Sigmoid colon (tissue), 7 donors: ENCODE results near the gene RNASEH2B. TPM values are rescaled to one million over a fixed set of nuclear protein-coding genes. Genes with fewer than 3 reads are reported as not detected.
A peak's percentile ranks its signal among the peaks of the same experiment; 100 is the strongest.

Source experiments
- DNase-seq: peaks from one replicate; pipeline ENCODE4 v3.0.0-alpha.2; 2019
- H3K27ac ChIP-seq, 4 donors: fragments of 200-600 bp; sonication (generic); one replicate each; pipeline ENCODE4 v1.5.1; 2016 to 2019; ENCODE audit warnings: mild to moderate bottlenecking in 1 of 4
- H3K27me3 ChIP-seq, 3 donors: fragments of 200-600 bp; sonication (generic); one replicate each; pipeline ENCODE4 v1.5.1; 2019; ENCODE audit warnings: mild to moderate bottlenecking in 1 of 3
- H3K36me3 ChIP-seq, 4 donors: fragments of 200-600 bp; sonication (generic); one replicate each; pipeline ENCODE4 v1.5.1; 2016 to 2019
- H3K4me1 ChIP-seq, 4 donors: fragments of 200-600 bp; sonication (generic); one replicate each; pipeline ENCODE4 v1.5.1; 2017 to 2019
- H3K4me3 ChIP-seq, 4 donors: fragments of 200-600 bp; sonication (generic); one replicate each; pipeline ENCODE4 v1.5.1; 2017 to 2019; ENCODE audit warnings: mild to moderate bottlenecking in 2 of 4, moderate library complexity in 1 of 4
- H3K9me3 ChIP-seq, 4 donors: fragments of 200-600 bp in 3 of 4; sonication (generic) in 3 of 4; one replicate each; pipeline versions ENCODE4 v1.5.1 to v1.6.1; 2013 to 2019
- CTCF ChIP-seq, 4 experiments: fragments of 450-650 bp in 3 of 4; fragments of 200-600 bp in 1 of 4; IDR thresholded peaks; one replicate each; pipeline ENCODE4 v1.5.1; 2016 to 2019; ENCODE audit warnings: antibody characterized with exemption in 4 of 4, mild to moderate bottlenecking in 3 of 4, moderate library complexity in 2 of 4
- EP300 ChIP-seq, 4 donors: sonication (generic); formaldehyde crosslinking; IDR thresholded peaks; one replicate each; pipeline ENCODE4 v1.6.1; 2017; ENCODE audit warnings: antibody characterized with exemption in 4 of 4
- POLR2A ChIP-seq, 2 donors: fragments of 450-650 bp; IDR thresholded peaks; one replicate each; pipeline ENCODE4 v1.6.1; 2016; ENCODE audit warnings: antibody characterized with exemption in 2 of 2, mild to moderate bottlenecking in 2 of 2, moderate library complexity in 2 of 2
- POLR2AphosphoS5 ChIP-seq, 4 donors: sonication (generic); formaldehyde crosslinking; IDR thresholded peaks; one replicate each; pipeline ENCODE4 v1.6.1; 2017; ENCODE audit warnings: antibody characterized with exemption in 4 of 4
- WGBS, 2 donors: extraction: QIAGEN DNeasy Blood & Tissue Kit; methylation state at CpG; one replicate each; pipeline ENCODE4 v1.1.7; 2013; 5-methylcytosine and 5-hydroxymethylcytosine counted together
- intact Hi-C: fragments of 100-400 bp; cut with DNase I; formaldehyde crosslinking; loops from one replicate; pipeline ENCODE4 v1.15.1; 2023
- polyA plus RNA-seq, 3 donors: library from polyadenylated mRNA; stranded (reverse); fragments of 200-250 nt; gene quantifications; one replicate each; pipeline ENCODE4 v1.2.3, GENCODE V29; 2013
- total RNA-seq, 4 donors: library from RNA; depleted of rRNA; stranded (reverse); fragments of >200 nt; gene quantifications; one replicate each; pipeline ENCODE4 v1.1.0, GENCODE V29; 2016
- donor health status: healthy with polysubstance abuse.
- donor health status: Bipolar disorder and iron deficiency.
- donor health status: healthy.

RNASEH2B gene
- total RNA-seq (100 to 1,000 TPM in 2 of 4 donors, 10 to 100 TPM in 2; 33.9 to 108 (median 85.5) TPM), polyA plus RNA-seq (10 to 100 TPM; 32.6 to 41.1 (median 34.8) TPM)

GRCh38 chr13:50909605-50910484 lies at the start of gene RNASEH2B:
TSS of gene RNASEH2B (plus strand) at chr13:50909791. CDS start at chr13:50910077, 286 bp downstream.
- intact Hi-C loops = loop anchor here (2.0 to 5.0 kb wide), 5 partner anchors 383 to 933 kb away; partner anchors contain the start of gene TRIM13
- H3K9me3 ChIP-seq = no peaks in the 10 kb centered on the region
- peak within 1 kb of the TSS; percentile 57 to 89 (median 70) for H3K4me3 ChIP-seq
- WGBS, 2 donors = 0% methylated on average over 107 of the region's 107 CpGs
- no peaks in the 10 kb centered on the region for H3K27me3 ChIP-seq
- TF ChIP-seq POLR2A (IDR thresholded peaks at IDR 0.05) (peak; percentile 19 to 50), POLR2AphosphoS5 (IDR thresholded peaks at IDR 0.05) (peak; percentile 36 to 75 (median 60)), EP300 (IDR thresholded peaks at IDR 0.05) (no peak)
- H3K36me3 ChIP-seq = no peaks in the 10 kb centered on the region
- H3K4me1 ChIP-seq = peaks cover 0 to 31% (median 28%) of the 10 kb centered on the region in 4 donors
- peak; percentile 83 for DNase-seq
- peak within 1 kb of the TSS; percentile 80 to 91 (median 87) for H3K27ac ChIP-seq

DNA sequence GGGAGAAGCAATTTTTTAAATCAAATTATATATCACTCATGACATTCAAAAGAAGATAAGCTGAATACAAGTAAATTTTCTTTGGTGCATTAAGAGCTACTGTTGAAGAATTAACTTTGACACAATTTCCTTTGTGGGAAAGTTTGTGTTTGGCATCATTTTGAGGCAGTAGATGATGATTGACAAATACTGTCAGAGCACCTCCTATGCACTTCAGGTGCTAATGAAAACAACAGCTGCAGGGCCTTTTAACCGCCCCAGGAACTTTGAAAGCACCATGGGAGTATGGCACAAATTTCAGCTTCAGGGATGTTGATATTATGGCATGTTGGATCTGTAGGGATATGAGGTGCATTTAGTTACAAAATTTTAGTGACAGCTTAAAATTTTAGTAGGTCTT lies 45.1 kb upstream of the RNASEH2B start:
- no peak overlapping the region for H3K27ac ChIP-seq
- 84 to 93% methylated on average over 1 of the region's 1 CpG for WGBS, 2 donors
- H3K27me3 ChIP-seq = no peaks in the 10 kb centered on the region
- no peak for DNase-seq
- no peak for TF ChIP-seq EP300 (IDR thresholded peaks at IDR 0.05)
- TF ChIP-seq POLR2A (IDR thresholded peaks at IDR 0.05) = no peak
- TF ChIP-seq POLR2AphosphoS5 (IDR thresholded peaks at IDR 0.05) = no peak
- TF ChIP-seq CTCF (IDR thresholded peaks at IDR 0.05) = no peak
- no peak overlapping the region for H3K4me3 ChIP-seq
- intact Hi-C loops = no loop called here
- no peaks in the 10 kb centered on the region for H3K36me3 ChIP-seq
- no peaks in the 10 kb centered on the region for H3K9me3 ChIP-seq
- no peaks in the 10 kb centered on the region for H3K4me1 ChIP-seq

GRCh38 chr13:50866817-50867636 lies 42.6 kb upstream of the RNASEH2B start:
- H3K27ac ChIP-seq = no peak overlapping the region
- no peak for DNase-seq
- H3K4me3 ChIP-seq = no peak overlapping the region
- no peaks in the 10 kb centered on the region for H3K27me3 ChIP-seq
- TF ChIP-seq POLR2A (IDR thresholded peaks at IDR 0.05) = no peak
- TF ChIP-seq EP300 (IDR thresholded peaks at IDR 0.05) = no peak
- TF ChIP-seq POLR2AphosphoS5 (IDR thresholded peaks at IDR 0.05) = no peak
- TF ChIP-seq CTCF (IDR thresholded peaks at IDR 0.05) = no peak
- H3K36me3 ChIP-seq = no peaks in the 10 kb centered on the region
- H3K4me1 ChIP-seq = no peaks in the 10 kb centered on the region
- 78 to 82% methylated on average over 2 of the region's 2 CpGs for WGBS, 2 donors
- no peaks in the 10 kb centered on the region for H3K9me3 ChIP-seq
- intact Hi-C loops = no loop called here

- no peak overlapping the region for H3K27ac ChIP-seq
- no peaks in the 10 kb centered on the region for H3K9me3 ChIP-seq
- TF ChIP-seq EP300 (IDR thresholded peaks at IDR 0.05) (no peak), POLR2AphosphoS5 (IDR thresholded peaks at IDR 0.05) (no peak), CTCF (IDR thresholded peaks at IDR 0.05) (no peak), POLR2A (IDR thresholded peaks at IDR 0.05) (no peak)
- intact Hi-C loops = no loop called here
- no peaks in the 10 kb centered on the region for H3K27me3 ChIP-seq
- H3K36me3 ChIP-seq = no peaks in the 10 kb centered on the region
- H3K4me1 ChIP-seq = no peaks in the 10 kb centered on the region
- 64 to 66% methylated on average over 3 of the region's 3 CpGs for WGBS, 2 donors
- H3K4me3 ChIP-seq = no peak overlapping the region
- DNase-seq = no peak
Observed at GRCh38 chr13:50867637-50867945, 42.0 kb upstream of the RNASEH2B start.

- Histone ChIP-seq H3K9me3 (no peaks in the 10 kb centered on the region), H3K27me3 (no peaks in the 10 kb centered on the region), H3K36me3 (no peaks in the 10 kb centered on the region), H3K27ac (no peak overlapping the region), H3K4me3 (no peak overlapping the region), H3K4me1 (no peaks in the 10 kb centered on the region)
- 88 to 95% methylated on average over 1 of the region's 1 CpG for WGBS, 2 donors
- TF ChIP-seq POLR2A (IDR thresholded peaks at IDR 0.05) (no peak), EP300 (IDR thresholded peaks at IDR 0.05) (no peak), POLR2AphosphoS5 (IDR thresholded peaks at IDR 0.05) (no peak), CTCF (IDR thresholded peaks at IDR 0.05) (no peak)
- DNase-seq = no peak
- intact Hi-C loops = no loop called here
Observed at GRCh38 chr13:50871405-50871804, 38.2 kb upstream of the RNASEH2B start.
